Lower leg skin (tissue), 4 donors: ENCODE data around the gene CCNL1. TPM values are rescaled to one million over a fixed set of nuclear protein-coding genes. Genes with fewer than 3 reads are reported as not detected.

Experiments used
- DNase-seq, 2 donors: peaks; one replicate each; pipeline ENCODE4 v3.0.0-alpha.2; 2019; ENCODE audit warnings: low spot score in 2 of 2
- H3K4me3 ChIP-seq: fragments of 200-600 bp; sonication (generic); 2 replicates; pipeline ENCODE4 v1.5.1; 2017; ENCODE audit warnings: mild to moderate bottlenecking, low read depth; ENCODE audit not compliant: poor library complexity, severe bottlenecking
- POLR2A ChIP-seq, 2 donors: fragments of 450-650 bp; IDR thresholded peaks; one replicate each; pipeline ENCODE4 v1.6.1; 2016 to 2017; ENCODE audit warnings: antibody characterized with exemption in 2 of 2, mild to moderate bottlenecking in 1 of 2, moderate library complexity in 1 of 2
- WGBS, 2 donors: methylation state at CpG; one replicate each; pipeline ENCODE4 v1.1.5; 2018; 5-methylcytosine and 5-hydroxymethylcytosine counted together
- intact Hi-C: fragments of 100-400 bp; cut with DNase I; formaldehyde crosslinking; loops from one replicate; pipeline ENCODE4 v1.15.0; 2023; ENCODE audit warnings: low total_unique reads
- total RNA-seq, 4 donors: library from RNA; depleted of rRNA; stranded (reverse); fragments of >200 nt; gene quantifications; one replicate each; pipeline ENCODE4 v1.1.0, GENCODE V29; 2016
- TF ChIP-seq, protein P1 (sequence below), 3 donors: fragments of 450-650 bp; IDR thresholded peaks; one replicate each; pipeline ENCODE4 v1.5.1; 2016; ENCODE audit warnings: antibody characterized with exemption in 3 of 3, mild to moderate bottlenecking in 3 of 3, moderate library complexity in 2 of 3

Gene CCNL1
- total RNA-seq, 4 donors from 2014 or later = 113 to 308 (median 155) TPM

DNA sequence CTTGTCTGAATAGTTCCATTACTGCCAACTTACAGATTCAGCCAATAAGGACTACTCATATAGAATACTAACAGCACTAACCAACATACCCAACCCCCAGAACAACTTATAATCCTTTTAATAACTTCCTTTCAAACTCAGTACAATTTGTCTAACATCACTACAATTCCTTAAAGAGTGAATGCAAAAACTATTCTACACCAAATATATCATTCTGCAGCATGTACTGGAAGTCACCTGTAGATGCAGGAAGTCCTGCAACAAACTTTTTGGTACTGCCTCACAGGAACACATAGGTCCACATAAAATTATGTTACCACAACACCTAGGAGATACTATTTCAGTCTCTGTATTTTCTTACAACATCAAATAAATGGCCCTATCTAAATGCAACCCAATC lies 2.1 kb downstream of the CCNL1 start:
- DNase-seq = no peak
- no peak overlapping the region for H3K4me3 ChIP-seq
- no peak for TF ChIP-seq POLR2A (IDR thresholded peaks at IDR 0.05)
- TF ChIP-seq, protein P1, sequence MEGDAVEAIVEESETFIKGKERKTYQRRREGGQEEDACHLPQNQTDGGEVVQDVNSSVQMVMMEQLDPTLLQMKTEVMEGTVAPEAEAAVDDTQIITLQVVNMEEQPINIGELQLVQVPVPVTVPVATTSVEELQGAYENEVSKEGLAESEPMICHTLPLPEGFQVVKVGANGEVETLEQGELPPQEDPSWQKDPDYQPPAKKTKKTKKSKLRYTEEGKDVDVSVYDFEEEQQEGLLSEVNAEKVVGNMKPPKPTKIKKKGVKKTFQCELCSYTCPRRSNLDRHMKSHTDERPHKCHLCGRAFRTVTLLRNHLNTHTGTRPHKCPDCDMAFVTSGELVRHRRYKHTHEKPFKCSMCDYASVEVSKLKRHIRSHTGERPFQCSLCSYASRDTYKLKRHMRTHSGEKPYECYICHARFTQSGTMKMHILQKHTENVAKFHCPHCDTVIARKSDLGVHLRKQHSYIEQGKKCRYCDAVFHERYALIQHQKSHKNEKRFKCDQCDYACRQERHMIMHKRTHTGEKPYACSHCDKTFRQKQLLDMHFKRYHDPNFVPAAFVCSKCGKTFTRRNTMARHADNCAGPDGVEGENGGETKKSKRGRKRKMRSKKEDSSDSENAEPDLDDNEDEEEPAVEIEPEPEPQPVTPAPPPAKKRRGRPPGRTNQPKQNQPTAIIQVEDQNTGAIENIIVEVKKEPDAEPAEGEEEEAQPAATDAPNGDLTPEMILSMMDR (IDR thresholded peaks at IDR 0.05) = no peak
- intact Hi-C loops = no loop called here

DNA sequence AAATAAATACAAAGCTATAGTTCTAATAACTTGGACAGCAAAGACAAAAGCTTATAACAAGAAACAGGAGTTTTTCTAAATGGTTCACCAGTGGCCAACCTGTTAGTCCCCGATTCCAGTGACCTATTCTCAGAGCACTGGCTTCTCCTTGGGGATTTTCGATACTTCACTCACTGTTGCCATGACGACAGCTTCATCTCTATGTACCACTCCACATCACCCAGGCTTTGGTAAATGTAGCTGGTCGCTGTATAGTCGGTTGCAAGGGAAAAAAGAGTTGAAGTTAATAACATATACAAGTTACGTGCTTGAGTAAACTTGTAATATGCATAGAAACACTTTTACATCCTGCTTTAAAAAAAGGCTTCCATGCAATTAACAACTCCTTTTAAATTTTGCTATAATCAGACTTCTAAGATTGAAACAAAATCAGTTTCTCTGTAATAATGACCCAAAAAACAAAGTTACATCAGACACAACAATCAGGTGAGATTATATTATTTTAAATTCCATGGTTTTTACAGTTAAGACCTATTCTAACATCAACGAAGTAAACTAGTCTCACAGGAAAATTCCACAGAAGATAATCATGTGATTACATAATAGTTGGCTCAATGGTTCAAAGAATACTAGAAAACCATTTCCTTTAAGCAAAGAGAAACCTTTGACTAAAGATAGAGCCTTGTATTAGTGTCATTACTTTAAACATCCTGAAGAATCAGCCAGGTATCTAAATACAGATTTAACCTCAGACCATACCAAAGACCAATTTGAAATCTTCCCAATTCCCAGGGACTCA lies 2.9 kb downstream of the CCNL1 start:
- no peak for DNase-seq
- no peak overlapping the region for H3K4me3 ChIP-seq
- 54 to 57% methylated on average over 7 of the region's 7 CpGs for WGBS, 2 donors
- intact Hi-C loops = no loop called here
- TF ChIP-seq POLR2A (IDR thresholded peaks at IDR 0.05) = no peak
- TF ChIP-seq, protein P1 (IDR thresholded peaks at IDR 0.05) = no peak

DNA sequence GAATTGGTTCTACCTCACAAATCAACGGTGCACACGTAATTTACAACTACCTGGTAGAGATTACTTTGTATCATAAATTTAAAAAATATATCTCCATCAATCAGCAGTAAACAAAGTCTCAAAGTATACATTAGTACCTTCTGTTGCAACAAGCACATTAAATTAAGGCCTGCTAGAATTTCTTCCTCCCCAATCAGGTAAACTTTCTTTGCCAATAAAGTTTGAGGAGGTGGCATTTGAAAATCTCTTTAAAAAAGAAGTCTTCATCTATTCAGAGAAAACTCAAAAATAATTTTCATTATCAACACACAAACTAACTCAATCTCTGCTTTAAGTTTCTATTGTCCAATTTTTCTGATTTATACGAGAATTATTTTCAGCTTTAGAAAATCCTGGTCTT lies 4.4 kb downstream of the CCNL1 start:
- WGBS, 2 donors = 58 to 64% methylated on average over 3 of the region's 3 CpGs
- intact Hi-C loops = no loop called here
- TF ChIP-seq, protein P1 (IDR thresholded peaks at IDR 0.05) = no peak
- no peak for TF ChIP-seq POLR2A (IDR thresholded peaks at IDR 0.05)
- no peak overlapping the region for H3K4me3 ChIP-seq
- DNase-seq = no peak

DNA sequence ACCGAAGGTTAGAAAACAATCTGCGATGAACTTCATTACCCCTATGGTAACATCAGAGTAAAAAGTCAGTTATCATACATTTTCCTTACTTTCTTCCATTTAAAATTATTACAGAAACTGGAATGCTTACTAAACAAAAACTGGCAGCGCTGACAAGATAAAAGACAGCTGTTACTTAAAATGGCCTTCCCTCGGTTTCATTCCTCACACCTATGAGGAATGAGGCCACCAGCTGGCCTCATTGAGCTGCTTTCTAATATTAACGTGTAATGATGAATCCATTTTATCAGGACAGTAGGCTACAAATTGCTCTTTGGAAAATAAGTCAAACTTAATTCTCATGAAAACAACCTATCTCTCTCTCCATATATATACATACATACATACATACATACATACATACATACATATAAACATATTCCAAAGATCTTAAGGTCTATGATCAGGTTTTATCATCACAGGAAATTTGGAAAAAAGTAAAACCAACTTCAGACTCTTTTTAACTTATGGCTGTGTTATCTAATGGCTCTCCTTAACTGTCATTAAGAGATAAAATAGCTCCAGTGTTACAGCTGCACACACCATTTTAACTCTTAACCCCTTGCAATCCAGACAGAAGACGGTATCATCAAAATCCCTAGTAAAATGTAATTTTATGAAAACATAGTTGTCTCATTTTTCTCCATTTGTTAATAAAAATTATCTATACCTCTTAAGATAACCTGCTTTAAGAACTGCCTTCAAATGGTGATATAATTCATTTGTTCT lies 5.2 kb downstream of the CCNL1 start:
- WGBS, 2 donors = 52 to 55% methylated on average over 6 of the region's 6 CpGs
- H3K4me3 ChIP-seq = no peak overlapping the region
- DNase-seq = no peak
- TF ChIP-seq, protein P1 (IDR thresholded peaks at IDR 0.05) = no peak
- TF ChIP-seq POLR2A (IDR thresholded peaks at IDR 0.05) = no peak
- intact Hi-C loops = no loop called here

DNA sequence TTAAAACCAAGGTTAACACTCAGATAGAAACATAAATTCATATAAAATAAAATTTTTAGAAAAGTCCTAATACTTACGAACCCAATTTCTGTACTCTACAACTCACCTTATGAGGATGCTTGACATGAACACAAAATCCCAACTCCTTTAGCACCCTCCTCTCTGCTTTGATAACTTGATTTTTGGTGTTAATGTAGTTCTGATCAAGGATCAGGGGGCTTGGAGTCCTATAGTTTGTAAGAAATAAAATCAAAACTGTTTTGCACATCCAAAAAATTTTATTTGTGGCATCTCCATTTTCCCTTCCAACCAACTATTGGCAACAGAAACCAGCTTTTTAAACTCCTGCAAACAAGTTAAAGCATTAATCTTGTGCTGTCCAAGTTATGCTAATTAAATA lies 7.0 kb downstream of the CCNL1 start:
- TF ChIP-seq, protein P1 (IDR thresholded peaks at IDR 0.05) = no peak
- H3K4me3 ChIP-seq = no peak overlapping the region
- WGBS, 2 donors = 82 to 95% methylated on average over 1 of the region's 1 CpG
- intact Hi-C loops = no loop called here
- DNase-seq = no peak
